Measurements from ENCODE around the gene MCL1. TPM values are rescaled to one million over a fixed set of nuclear protein-coding genes. Genes with fewer than 3 reads are reported as not detected.
A peak's percentile ranks its signal among the peaks of the same experiment; 100 is the strongest.
"Not testable (repeated sequence)": the region's sequence is repeated elsewhere in the genome, so short reads cannot be mapped to it uniquely, and the experiment has no call there.

The MCL1 gene
- total RNA-seq, 1 donor from 2014 or later = 364 TPM

- DNase-seq (ENCODE audit: low read depth) = no peak
Measured at GRCh38 chr1:150568594-150568966, 10.8 kb downstream of the MCL1 start.

DNA sequence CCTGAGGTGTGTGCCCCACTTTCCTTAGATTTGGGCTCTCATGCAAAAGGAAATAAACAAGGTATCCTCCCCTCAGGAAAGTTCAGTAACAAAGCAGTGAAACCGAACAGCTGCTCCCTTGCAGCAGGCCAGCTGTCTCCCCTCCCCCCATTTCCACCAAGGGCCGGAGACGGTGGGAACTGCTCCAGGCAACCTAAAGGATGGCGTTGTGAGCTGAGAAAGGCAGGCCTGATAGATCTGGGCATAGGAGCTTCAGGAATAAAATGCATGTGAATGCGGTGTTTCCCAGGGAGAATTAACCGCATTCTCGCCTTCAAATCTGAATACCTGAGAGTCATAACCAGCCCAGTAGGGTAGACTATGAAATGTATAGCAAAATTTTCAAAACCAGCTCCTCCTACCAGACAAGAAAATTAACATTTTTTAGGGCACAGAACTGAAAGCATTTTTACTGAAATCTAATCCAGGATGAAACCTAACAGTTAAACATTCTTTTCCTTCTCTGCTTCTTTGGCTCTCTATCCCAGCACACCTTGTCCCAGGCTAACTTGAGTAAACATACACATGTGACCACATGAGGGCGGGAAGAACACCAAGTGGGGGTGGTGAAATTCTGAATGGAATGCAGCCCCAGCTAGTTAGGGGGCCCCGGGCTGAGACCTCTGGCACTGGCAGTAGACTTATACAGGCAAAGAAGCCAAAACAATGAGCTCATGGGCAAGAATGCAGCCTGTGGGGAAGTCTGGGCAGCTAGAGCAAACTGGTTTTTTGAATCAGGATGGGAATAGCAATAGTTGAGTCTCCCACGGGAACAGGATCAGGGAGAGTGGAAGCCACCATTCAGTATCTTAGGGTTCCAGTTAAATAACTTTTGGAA, 11.5 kb downstream of the MCL1 start:
- peak; percentile 100 for DNase-seq (ENCODE audit: low read depth)

DNA sequence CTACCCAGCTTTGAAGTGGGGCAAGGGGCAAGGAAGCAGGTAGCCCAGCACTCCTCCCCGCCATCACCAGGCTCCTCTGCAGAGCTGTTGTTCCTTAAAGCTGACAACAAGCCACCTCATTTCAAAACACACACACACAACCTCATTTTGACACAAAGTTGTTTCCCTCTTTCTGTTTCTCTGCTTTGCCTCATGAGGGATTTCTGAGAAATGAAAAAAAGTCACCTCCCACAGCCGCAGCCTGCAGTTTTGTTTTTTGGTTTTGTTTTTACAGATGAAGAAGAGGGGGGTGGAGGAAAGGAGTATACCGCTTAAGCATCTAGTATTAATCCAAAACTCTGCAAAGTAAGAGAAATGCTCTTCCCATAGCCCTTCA, 12.1 kb downstream of the MCL1 start:
- DNase-seq (ENCODE audit: low read depth) = peak; percentile 67

DNA sequence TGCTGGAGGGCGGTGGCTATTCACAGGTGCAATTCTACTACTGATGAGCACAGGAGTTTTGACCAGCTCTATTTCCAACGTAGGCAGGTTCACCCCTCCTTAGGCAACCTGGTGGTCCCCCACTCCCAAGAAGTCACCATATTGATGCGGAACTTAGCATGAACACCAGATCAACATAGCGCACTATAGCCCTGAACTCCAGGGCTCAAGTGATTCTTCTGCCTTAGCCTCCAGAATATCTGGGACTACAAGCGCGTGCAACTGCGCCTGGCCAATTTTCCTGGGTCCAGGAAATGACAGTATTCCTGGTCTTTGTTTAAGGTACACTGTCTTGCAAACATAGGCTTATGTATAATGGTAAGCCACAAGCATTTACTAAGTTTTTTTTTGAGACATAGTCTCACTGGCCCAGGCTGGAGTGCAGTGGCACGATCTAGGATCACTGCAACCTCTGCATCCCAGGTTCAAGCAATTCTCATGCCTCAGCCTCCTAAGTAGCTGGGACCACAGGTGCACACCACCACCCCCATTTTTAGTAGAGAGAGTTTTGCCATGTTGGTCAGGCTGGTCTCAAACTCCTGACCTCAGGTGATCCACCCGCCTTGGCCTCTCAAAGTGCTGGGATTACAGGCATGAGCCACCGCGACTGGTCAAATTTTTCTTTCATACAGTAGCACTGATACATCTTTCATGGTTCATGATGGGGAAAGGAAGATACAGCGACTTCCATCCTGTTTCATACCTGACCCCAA, 12.6 kb downstream of the MCL1 start:
- no peak for DNase-seq (ENCODE audit: low read depth)

DNA sequence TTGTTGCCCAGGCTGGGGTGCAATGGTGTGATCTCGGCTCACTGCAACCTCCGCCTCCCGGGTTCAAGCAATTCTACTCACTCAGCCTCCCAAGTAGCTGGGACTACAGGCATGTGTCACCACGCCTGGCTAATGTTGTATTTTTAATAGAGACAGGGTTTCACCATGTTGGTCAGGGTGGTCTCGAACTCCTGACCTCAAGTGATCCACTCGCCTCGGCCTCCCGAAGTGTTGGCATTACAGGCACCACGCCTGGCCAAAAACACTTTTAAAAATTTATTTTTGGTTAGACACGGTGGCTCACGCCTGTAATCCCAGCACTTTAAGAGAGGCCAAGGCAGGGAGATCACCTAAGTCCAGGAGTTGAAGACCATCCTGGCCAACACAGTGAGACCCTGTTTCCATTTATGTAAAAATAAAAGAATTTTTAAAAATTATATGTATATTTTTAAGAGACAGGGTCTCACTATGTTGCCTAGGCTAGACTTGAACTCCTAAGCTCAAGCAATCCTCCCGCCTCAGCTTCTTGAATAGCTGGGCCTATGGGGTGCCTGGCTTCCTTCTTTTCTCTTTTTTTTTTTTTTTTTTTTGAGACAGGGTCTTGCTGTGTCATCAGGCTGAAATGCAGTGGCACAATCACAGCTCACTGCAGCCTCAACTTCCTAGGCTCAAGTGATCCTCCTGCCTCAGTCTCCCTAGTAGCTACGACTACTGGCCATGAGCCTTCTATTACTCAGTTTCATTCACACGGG, 14.0 kb downstream of the MCL1 start:
- not testable (repeated sequence) for DNase-seq (ENCODE audit: low read depth)

DNA sequence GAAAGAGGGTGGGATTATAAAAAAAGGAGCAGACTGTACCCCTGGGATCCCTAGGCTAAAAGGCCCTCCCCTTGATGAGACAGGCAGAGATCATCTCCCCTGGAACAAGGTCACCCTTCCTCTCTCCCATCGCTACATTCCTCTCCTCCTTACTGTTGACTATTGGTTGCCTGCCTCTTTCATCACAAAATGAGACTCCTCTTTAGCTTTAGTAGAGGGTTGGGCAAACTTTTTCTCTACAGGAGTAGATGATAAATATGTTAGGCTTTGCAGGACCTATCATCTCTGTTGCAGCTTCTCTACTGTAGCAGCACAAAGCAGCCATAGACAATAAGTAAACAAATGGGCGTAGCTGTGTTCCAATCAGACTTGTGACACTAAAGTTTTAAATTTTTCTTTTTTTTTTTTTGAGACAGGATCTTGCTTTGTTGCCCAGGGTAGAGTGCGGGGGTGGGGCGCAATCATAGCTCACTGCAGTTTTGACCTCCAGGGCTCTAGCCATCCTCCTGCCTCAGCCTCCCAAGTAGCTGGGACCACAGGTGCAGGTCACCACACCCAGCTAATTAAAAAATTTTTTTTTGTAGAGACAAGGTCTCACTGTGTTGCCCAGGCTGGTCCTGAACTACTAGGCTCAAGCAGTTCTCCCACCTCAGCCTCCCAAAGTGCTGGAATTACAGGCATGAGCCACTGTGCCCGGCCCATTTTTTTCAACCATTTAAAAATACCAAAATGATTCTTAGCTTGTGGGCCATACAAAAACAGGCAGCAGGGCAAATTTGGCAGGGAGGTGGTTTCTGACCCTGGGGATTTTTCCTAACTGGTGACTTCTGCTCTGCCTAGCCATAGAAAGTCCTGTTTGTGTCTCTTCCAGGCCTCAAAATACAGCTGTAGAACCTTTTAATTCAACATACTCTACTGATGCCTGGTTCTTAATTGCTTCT, 15.1 kb downstream of the MCL1 start:
- no peak for DNase-seq (ENCODE audit: low read depth)

DNA sequence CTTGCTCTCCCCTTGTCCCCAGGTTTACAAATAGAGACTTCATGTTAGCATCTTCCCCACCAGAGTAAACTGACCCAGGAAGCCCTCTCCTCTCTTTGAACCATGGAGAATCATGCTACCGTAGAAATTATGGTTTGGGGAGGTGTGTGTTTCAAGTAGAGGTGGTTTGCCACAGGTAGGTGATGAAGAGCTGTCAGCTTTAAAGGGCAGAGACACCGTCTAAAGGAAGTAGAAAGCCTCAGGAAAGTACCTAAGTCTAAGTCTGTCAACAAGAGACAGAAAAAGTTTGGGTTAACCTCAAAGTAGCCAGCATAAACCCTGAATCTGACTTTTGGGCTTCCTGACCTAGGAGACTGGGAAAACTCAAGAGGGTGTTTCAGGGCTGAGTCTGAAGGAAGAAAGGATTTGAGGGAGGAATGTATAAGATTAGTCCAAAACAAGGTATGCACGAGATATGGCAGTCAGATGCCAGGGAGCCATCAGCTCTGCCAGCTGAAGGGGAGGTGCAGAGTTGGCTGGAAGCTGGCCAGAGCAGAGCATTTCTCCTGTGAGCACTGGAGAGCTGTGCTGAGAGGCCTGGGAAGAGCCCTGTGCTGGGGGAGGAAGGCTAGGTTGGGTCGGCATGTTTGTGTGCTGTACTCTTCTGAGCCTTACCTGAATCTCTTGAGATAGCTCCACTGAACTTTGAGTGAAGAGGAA, 15.9 kb downstream of the MCL1 start:
- peak; percentile 70 for DNase-seq (ENCODE audit: low read depth)

- DNase-seq (ENCODE audit: low read depth) = no peak
Measured at GRCh38 chr1:150562446-150563339, 16.7 kb downstream of the MCL1 start.

DNA sequence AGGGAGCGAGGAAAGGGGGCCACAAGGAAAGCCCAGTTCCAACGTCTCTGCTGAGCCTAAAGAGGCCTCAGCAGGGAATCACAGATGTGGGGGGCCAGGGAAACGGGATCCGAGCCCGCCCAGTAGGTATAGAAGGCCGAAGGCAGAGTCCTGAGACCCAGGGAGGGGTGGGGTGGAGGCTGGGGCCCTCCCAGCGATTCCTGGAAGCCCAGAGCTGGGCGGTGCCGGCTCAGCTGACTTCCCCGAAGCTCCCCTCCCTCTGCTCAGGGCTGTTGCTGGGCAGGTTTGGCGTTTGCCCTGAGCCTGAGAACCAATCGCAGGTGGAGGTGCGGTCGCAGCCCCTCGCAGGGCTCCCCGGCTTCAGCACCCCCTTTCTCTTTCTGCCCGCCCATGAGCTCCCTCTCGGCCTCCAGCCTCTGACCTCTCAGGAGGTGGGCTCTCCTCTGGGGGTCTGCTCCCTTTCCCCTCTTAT, 17.4 kb downstream of the MCL1 start:
- peak; percentile 90 for DNase-seq (ENCODE audit: low read depth)

DNA sequence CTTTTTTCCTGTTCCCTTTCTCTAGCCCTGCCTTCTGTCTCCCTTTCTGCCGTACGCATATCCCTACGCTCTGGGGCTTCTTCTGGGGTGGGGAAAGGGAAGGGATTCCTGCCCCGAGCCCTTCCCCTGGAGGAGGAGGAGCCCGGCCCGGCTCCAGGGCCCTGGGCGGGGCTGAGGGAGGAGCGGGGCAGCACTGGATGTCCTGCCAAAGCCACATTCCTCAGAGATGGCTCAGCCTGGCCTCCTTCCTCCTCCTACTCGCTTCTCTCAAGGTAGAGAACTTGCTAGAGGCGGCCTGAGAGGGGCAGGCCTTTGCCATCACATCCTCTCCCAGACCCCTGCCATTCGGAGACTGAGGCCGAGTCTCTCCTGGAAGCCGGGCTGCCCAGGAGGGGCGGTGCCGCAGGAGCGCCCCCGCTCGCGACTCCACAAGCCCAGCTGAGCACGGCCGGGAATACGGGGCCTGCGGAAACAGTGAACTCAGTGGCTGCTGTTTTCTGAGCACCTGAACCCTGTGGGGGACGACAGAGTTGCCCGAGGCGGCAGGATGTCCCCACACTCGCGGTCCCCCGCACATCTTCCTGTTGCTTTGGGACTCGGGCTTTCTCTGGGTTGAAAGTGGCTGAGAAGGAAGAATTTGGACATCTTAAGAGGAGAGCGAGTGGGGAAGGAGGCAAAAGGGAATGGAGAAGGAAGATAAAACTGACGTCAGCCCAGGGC, 18.0 kb downstream of the MCL1 start:
- DNase-seq (ENCODE audit: low read depth) = peak; percentile 98

GRCh38 chr1:150560576-150561253, 18.7 kb downstream of the MCL1 start:
- DNase-seq (ENCODE audit: low read depth) = no peak

DNA sequence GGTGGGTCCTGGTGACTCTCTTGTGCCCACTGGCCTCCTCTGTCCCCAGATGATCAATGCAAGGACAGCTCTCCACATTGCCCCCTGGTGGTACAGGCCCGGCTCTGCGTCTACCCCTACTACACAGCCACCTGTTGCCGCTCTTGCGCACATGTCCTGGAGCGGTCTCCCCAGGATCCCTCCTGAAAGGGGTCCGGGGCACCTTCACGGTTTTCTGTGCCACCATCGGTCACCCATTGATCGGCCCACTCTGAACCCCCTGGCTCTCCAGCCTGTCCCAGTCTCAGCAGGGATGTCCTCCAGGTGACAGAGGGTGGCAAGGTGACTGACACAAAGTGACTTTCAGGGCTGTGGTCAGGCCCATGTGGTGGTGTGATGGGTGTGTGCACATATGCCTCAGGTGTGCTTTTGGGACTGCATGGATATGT, 19.4 kb downstream of the MCL1 start:
- no peak for DNase-seq (ENCODE audit: low read depth)

DNA sequence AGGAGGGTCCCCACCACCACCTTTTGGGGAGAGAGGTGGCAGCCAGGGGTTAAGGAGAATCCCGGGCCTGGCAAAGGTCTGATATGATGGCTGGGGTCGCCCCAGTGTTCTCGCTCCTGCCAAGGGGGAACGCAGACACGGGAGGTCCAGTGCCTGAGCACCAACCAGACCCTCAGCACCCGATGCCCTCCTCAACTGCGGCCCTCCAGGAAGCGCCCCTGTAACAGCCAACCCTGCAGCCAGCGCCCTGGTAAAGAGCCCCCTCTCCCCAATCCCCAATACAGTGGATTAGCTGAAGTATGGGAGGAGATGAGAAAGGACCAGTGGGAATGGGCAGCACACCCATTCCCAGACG, 19.8 kb downstream of the MCL1 start:
- no peak for DNase-seq (ENCODE audit: low read depth)

GRCh38 chr1:150558761-150559655, 20.4 kb downstream of the MCL1 start:
- no peak for DNase-seq (ENCODE audit: low read depth)

- DNase-seq (ENCODE audit: low read depth) = no peak
Measured at GRCh38 chr1:150558303-150558704, 21.1 kb downstream of the MCL1 start.

DNA sequence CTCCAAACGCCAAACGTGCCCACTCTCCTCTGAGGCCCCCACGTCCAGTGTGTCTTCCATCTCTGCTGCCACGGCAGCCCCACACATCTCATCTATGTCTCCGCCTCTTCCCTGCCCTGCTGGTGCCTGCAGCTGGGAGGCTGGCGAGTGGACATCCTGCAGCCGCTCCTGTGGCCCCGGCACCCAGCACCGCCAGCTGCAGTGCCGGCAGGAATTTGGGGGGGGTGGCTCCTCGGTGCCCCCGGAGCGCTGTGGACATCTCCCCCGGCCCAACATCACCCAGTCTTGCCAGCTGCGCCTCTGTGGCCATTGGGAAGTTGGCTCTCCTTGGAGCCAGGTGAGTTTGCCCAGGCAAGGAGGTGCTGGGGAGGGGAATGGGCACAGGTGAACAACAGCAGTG, 21.6 kb downstream of the MCL1 start:
- DNase-seq (ENCODE audit: low read depth) = no peak

DNA sequence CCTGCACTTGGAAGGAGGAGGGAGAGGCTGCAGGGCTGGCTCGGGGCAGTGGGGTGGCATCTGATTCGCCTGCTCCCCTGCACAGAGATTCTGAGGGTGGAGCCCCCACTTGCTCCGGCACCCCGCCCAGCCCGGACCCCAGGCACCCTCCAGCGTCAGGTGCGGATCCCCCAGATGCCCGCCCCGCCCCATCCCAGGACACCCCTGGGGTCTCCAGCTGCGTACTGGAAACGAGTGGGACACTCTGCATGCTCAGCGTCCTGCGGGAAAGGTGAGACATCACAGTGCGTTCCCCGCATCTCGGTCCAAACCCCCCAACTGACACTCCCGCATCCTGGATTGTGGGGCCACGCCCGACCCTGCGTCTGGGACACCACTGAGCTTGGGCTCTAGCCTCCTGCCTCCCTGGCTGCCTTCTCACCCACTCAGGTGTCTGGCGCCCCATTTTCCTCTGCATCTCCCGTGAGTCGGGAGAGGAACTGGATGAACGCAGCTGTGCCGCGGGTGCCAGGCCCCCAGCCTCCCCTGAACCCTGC, 22.3 kb downstream of the MCL1 start:
- DNase-seq (ENCODE audit: low read depth) = no peak

Data from renal cortical epithelial cell (primary cell).